Measurements from ENCODE around the gene SRP68.
"Not testable (repeated sequence)": the region's sequence is repeated elsewhere in the genome, so short reads cannot be mapped to it uniquely, and the experiment has no call there.

The SRP68 gene

DNA sequence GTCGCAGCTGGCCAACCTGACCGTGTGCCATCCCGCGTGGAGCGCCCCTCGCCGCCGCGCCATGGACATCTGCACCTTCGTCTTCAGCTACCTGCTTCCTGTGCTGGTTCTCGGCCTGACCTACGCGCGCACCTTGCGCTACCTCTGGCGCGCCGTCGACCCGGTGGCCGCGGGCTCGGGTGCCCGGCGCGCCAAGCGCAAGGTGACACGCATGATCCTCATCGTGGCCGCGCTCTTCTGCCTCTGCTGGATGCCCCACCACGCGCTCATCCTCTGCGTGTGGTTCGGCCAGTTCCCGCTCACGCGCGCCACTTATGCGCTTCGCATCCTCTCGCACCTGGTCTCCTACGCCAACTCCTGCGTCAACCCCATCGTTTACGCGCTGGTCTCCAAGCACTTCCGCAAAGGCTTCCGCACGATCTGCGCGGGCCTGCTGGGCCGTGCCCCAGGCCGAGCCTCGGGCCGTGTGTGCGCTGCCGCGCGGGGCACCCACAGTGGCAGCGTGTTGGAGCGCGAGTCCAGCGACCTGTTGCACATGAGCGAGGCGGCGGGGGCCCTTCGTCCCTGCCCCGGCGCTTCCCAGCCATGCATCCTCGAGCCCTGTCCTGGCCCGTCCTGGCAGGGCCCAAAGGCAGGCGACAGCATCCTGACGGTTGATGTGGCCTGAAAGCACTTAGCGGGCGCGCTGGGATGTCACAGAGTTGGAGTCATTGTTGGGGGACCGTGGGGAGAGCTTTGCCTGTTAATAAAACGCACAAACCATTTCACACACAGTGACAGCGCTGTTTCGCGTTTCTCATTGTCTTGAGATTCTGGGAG lies 4.7 kb upstream of the SRP68 start:
- no peak for DNase-seq (ENCODE audit: low read depth in 2 of 2)

DNA sequence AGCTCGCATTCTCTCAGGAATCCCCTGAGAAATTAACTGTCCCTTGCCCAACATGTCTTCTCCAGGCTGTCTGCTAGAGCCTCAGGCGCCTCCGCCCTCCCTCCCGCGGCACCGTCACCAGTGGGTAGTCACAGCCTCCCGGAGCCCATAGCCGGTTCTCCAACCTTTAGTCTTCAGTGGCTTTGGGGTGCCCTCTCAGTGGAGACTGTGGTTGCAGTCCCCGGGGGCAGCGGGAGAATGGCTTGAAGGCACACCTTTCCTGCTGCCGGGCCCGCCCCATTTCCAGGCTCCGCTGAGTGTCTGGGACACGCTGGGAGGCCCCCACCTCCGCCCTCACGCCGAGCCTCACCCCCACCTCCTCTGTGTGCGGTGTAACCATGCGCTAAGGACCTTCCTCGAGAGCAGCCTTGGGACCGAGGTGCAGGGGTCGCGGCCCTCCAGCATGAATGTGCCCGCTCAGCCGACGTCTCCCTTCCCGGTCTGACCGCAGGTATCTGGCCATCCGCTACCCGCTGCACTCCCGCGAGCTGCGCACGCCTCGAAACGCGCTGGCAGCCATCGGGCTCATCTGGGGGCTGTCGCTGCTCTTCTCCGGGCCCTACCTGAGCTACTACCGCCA lies 3.9 kb upstream of the SRP68 start:
- DNase-seq (ENCODE audit: low read depth in 2 of 2) = no peak

DNA sequence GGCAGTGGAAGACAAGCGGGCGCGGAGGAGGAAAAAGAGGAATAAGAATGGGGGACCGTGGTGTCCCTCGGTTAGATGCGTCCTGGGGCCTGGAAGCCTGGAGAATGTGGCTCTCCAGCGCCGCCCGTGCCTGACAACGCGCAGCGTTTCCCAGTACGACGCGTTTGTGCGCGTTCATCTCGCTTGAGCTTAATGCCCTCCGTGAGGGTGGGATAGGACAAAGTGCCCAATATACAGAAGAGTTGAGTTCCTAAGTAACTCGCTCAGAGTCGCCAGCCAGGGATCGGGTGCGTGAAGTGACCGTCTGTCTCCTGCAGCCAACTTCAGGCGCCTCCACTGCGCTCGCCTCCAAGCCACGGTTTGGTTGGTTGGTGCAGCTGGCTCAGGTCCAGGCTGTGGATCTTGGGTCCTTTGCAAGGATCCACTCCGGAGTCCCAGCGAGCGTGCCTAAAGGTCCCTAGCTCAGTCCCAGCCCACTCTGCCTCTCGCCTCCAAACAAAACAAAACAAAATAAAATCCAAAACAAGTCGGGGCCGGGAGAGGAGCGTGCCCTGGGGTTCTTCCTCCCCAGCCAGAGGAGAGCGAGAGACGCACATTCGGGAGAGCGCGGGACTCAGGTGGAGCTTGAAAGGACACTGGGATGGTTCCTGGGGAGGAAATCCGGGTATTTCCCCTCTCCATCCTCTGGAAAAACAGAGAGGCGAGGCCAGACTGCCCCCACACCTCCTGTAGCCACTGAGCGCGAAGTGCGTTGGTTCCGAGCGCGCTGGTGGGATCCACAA lies 3.2 kb upstream of the SRP68 start:
- no peak for DNase-seq (ENCODE audit: low read depth in 2 of 2)

DNA sequence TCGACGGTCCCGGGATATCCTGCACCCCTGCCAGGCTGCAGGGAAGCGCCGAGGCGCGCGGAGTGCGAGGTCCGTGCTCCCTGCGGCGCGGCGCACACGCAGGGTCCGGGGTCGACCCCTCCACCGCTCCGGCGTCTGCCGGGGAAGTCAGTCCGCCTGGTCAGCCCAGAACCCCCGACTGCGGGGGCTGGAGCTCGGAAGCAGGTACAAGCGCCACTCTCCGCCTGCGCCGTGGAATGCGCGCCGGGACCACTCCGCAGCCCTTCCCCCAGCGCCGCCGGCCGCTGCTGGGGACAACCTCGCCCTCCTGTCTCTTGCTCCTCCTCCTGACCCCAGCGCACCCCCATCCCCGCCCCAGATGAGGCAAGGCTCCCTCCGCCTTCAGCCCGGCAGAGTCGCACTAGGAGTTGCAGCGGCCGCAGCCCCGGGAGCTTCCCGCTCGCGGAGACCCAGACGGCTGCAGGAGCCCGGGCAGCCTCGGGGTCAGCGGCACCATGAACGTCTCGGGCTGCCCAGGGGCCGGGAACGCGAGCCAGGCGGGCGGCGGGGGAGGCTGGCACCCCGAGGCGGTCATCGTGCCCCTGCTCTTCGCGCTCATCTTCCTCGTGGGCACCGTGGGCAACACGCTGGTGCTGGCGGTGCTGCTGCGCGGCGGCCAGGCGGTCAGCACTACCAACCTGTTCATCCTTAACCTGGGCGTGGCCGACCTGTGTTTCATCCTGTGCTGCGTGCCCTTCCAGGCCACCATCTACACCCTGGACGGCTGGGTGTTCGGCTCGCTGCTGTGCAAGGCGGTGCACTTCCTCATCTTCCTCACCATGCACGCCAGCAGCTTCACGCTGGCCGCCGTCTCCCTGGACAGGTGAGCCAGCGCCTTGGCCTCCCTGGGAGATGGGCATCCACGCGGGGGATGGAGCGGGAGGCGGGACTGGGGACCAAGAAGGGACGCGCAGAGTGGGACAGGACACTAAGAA lies 2.4 kb upstream of the SRP68 start, which contains the start of gene GALR2:
TSS of gene GALR2 (plus strand) at position 392 of the 974 bp plus-strand sequence. CDS start at position 495, 103 bp downstream.
- DNase-seq (ENCODE audit: low read depth in 2 of 2) = no peak

DNA sequence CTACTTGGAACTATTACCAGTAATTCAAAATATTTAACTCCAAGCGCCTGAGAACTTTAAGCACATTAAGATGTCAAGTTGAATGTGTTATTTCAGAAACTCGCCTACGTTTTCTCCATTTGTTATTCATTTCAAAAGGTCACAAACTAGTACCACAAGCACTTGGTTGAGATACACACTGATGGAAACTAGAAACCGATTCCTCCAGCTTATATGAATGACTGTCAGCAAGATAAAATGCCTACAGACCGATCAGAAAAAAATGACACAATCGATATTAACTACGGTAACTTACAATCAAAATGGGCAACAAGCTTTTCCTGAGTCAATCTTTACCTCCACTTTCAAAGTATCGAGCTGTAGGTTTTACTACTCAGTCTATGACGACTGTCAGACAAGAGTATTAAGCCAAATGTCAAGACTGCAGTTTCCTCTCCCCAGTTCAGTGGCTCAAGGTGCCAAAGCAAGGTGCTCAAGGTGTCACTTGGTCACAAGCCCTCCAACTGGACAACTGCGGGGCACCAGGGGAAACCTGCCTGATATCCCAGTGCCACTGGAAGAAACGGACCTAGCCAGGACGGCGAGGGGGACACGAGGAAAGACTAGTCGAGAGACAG lies 678 bp downstream of the SRP68 start:
- DNase-seq (ENCODE audit: low read depth in 2 of 2) = no peak

DNA sequence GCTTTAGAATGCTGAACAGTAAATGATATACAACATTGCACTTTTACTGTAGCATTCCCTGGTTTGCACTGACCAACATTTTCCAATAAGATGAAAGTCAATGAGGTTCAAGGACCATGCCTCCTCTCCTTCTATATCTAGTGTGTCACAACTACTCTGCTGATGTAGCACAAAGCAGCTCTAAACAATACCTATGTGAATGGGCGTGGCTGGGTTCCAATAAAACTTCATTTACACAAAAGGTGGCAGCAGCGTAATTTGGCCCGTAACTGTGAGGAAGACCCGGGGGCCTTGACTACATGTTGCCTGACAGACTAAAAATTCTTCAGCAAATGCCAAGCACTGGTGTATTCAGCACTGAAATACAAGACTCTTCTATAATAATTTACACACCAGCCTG lies 6.5 kb downstream of the SRP68 start:
- no peak for DNase-seq (ENCODE audit: low read depth in 2 of 2)

DNA sequence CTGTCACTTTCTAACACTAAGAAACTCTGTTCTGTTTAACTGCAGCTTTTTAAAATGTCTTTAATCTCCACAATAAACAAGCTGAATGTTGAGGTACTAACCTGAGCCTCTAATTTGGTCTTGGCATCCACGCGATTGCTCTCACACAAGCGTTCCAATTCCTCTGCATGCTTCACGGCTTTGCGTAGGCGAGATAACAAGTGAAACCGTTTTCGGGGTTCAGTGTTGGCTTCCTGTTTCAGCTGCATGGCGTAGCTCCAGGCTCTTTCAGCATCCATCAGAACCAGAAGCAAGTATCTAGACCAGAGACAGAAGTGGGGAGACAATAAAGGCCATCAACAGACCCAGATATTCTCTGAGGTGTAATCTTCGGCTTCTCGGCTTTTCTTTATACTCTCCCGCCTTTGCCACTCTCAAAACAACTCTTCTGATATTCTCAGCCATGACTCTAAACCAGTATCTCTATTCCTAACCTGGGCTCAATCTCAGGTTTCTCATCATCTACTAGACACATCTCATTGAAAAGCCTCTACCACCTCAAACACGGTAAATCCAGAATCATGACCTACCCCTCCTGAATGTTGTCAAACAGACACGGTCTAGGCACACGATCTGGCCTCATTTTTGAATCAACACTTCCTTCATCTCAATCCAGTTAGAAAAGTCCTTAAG lies 8.3 kb downstream of the SRP68 start:
- no peak for DNase-seq (ENCODE audit: low read depth in 2 of 2)

DNA sequence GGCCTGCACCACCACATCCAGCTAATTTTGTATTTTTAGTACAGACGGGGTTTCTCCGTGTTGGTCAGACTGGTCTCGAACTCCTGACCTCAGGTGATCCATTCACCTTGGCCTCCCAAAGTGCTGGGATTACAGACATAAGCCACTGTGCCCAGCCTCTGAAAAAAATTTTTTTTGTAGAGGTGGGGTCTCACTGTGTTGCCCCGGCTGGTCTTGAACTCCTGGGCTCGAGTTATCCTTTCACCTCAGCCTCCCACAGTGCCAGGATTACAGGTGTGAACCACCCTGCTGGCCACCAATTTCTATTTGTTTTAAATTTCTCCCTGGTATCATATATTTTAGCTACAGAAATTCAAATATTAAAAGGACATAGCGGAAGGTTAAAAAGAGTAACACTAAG lies 14.1 kb downstream of the SRP68 start:
- not testable (repeated sequence) for DNase-seq (ENCODE audit: low read depth in 2 of 2)

DNA sequence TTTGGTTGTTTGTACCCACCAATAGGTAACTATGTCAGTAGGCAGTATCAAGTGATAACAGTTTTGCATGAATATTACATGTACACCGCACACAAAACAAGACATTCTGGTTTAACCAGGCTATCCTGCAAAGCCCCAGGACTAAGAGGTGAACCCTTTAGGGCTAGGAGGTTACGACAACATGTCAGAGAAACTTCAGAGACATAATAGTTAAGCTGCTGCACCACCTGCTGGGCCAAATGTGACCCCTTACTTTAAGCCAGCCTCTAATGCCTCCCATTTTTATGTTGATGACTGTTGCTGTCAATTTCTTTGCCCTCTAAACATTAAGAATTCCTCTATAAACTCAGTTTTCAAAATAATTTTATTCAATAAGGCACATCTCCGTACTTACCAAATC lies 15.4 kb downstream of the SRP68 start:
- DNase-seq (ENCODE audit: low read depth in 2 of 2) = no peak

DNA sequence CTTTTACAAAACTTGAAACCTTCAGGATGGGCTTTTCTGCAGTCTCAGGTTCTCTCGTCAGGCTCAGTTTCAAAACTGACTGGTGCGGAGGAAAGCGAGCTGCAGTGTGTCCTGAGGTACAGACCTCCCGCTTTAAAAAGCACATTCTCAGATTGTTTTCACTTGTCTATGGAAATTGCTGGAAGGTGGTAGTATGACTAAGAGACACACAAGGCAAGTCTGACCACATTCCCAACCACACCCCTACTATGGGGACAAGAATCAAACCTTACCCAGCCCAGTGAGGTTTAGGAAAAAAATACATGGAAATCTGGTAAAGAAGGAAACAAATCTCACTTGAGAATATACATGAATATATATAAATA lies 18.2 kb downstream of the SRP68 start:
- no peak for DNase-seq (ENCODE audit: low read depth in 2 of 2)

DNA sequence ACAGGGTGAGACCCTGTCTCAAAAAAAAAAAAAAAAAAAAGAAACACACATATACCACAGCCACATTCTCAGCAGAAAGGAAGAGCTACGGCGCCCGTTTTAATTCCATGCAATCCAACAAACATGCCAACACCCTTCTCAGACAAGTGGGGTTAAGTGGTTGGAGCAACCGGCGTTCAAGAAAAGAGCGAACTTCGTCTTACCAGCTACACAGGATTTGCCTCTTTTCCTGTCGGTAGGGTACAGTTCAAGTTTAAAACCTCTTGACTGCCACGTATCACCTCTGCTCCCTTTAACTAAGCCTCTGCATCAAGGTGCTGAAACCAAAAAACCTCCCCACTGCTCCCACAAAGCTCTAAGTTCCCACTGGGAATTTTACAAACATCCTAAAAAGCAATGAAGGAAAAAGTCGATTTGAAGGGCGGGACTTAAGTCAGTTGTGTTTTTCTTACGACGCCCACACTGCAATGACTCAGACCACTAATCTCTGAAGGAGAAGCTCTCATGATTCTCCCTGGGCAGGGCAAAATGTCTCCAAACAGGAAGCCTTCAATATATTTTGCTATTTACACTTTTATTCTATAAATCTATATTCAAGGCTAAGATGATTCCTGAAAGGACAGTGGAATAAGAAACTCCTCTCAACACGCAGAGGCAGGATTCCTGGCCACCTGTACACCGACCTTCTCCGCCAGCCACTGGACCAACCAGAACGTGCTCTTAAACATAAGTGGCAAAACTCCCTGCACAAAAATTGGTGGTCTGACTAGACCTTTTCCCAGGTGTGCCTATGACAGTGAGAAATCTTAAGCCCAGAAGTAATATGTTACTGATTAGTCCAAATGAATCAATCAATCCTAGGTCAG lies 18.8 kb downstream of the SRP68 start:
- DNase-seq (ENCODE audit: low read depth in 2 of 2) = no peak

DNA sequence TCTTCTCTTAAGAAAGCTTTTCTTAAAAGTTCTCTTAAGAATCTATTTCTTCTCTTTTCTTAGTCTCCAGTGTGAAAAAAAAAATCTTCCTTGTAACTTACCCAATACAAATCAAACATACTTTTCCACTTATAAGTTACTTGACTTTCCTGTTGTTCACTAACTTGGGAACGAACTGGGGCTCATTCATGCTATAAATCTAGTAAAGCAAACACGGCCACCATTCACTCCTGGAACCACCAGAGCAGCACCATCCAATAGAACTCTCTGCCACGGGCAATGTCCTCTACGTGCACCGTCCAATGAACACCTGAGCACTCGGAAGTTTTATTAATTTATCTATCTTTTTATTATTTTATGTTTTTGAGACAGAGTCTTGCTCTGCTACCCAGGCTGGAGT lies 20.8 kb downstream of the SRP68 start:
- no peak for DNase-seq (ENCODE audit: low read depth in 2 of 2)

DNA sequence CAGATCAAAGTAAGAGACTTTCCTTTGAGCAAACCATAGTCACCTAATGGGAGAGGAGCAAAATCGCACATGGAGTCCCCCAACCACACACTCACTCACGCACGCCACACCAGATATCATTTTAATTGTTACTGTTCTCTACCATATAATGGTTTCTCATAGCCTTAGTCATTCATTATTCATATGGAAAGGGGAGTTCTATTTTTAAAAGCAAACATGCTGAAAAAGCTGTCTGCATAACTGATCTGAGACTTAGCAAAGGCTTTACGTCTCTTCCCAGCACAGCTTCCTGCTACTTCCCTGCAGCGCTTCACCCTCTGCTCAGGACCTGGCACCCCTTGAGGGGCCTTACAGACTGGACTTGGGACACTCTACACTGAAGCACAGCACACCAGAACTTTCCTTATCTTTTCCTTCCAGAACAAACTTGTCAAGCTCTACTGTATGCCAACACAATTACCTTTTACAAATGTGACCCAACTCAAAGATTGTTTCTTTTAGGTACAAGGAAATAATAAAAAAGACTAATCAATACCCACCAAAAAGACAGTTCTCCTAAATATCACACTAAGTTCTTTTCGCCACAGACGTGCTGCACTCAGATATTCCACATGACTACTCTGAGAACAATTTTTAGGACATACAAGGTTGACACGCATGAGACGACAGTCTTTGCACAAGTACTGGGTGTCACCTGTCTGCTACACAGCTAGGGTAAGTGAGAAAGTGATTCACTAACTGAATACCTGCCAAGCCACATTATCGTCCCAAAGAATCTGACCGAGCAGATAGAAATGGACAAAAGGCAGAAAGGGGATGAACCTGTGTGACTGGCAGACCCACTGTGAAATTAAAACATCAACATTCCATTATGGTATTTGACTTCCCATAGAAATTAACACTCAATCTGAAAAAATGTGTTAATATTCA lies 21.5 kb downstream of the SRP68 start:
- DNase-seq (ENCODE audit: low read depth in 2 of 2) = no peak

DNA sequence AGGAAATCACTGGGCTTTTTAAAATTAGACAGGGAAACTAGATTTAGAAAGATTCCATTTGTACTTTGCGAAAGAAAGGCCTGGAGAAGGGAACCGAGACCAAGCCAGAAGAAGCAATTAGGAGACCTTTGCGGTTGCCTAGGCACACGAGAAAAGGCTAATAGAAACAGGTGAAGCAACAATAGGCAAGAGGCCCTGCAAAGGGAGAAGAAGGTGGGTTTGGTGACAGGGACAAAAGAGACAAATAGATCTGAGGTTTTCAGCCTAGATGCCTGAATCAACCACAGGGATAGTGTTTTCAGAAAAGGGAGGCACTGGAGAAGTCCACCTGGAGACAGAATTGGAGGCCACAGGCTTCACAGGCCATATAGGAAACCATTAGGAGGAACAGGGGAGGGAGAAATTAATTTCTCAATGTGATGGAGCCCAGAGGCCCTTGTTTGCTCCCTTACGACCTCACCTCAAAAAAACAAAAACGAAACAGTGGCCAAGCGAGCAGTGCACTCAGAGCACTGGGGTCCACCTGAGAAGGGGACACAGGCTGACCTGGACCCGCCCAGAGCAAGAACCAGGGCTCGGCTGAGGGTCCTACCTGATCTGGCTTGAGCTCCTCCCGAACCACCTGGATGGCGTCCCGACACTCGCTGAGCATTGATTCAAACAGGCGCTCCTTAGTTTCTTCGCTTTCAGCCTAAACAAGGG lies 22.3 kb downstream of the SRP68 start:
- DNase-seq (ENCODE audit: low read depth in 2 of 2) = no peak

DNA sequence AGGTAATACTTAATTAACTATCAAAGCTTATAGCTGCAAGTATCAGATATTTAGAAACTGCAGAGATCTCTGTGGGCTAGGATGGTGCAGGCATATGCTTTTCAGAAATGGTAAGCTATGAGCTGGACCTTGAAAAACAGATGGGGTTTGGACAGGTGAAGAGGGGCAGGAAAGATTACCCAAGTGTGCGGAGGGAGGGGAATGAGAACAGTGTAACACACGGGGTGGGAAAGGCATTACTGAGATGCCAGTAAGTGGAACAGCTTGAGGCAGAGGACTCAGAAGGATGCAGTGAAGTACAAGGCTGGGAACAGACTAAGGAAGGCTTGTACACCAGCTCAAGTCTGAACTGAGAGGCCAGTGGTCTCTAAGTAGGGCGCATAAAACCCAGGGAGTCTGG lies 23.1 kb downstream of the SRP68 start:
- no peak for DNase-seq (ENCODE audit: low read depth in 2 of 2)

DNA sequence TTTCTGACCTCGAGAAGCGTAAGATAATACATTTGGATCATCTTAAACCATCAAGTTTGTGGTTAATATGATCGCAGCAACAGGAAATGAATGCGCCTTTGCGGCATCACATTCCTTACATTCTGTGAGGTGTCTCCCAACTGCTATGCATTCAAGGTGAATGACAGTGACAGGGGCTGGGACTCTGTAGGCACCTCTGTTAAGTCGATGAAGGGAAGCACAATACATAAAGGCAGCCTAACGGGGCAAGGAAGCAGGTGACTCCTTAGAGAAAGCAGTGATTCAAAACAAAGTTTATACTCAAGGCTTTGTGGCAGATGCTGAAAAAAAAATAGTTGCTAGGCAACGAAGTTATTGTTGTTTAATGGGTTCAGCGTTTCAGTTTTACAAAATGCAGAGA lies 23.6 kb downstream of the SRP68 start:
- no peak for DNase-seq (ENCODE audit: low read depth in 2 of 2)

DNA sequence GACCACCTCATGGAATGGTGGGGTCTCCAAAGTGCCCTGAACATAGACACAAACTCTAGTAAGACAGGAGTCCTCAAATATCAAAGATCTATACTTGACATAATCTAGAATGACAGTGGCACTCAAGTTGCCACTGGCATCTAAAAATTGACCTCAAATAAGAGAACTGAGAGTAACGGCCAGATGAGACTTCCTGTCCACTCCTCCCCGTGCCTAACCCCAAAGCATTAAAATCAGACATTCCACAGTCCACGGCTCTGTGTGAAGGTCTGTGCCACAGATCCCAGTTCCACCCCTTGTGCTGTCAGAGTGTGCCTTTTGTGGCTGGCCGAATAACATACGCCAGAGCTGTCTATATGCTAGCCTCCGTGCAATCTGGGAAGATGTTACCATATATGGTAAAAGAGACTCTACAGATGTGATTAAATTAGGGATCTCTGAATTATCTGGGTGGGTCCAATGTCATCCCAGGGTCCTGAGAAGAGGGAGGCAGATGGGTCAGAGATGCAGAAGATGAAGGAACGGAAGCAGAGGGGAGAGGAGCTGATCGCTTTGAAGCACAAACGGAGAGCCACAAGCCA lies 24.2 kb downstream of the SRP68 start:
- no peak for DNase-seq (ENCODE audit: low read depth in 2 of 2)

Measured in stimulated activated CD8-positive, alpha-beta memory T cell treated with anti-CD3 and anti-CD28 coated beads, Interleukin-2, amount 100 ng/mL, for 1 hour (primary cell).